IMR-90 (cell line): Measurements from ENCODE around the gene KCNJ16. TPM values are rescaled to one million over a fixed set of nuclear protein-coding genes. Genes with fewer than 3 reads are reported as not detected.

Source experiments
- ATAC-seq: fragments of 200-7000 bp; cut with Tn5 transposase; 2 replicates; pipeline ENCODE4 v1.9.1; 2020; ENCODE audit warnings: low read depth, mild to moderate bottlenecking, moderate library complexity
- BruUV-seq: library from RNA; stranded (reverse); fragments of 400-500 nt; replicated peaks from 2 replicates; lab custom pipeline; 2021; lab: Mats Ljungman, UMichigan
- CTCF ChIA-PET: fragments of 300-600 bp; formaldehyde crosslinking; extraction: SDS; loops from one replicate; lab custom pipeline; 2021; ENCODE audit warnings: antibody characterized with exemption; lab: Yijun Ruan, JAX
- POLR2A ChIA-PET: fragments of 300-600 bp; sonication (Branson Sonifier 250); formaldehyde crosslinking; loops from one replicate; lab custom pipeline; 2022; ENCODE audit warnings: antibody characterized with exemption; ENCODE audit not compliant: unreplicated experiment; lab: Charles Lee
- DNase-seq: peaks from one replicate; pipeline ENCODE4 v3.0.0; 2013
- H2AFZ ChIP-seq: replicated peaks from 2 replicates; pipeline ENCODE3; 2013; ENCODE audit warnings: low read length, mild to moderate bottlenecking; ENCODE audit not compliant: poor library complexity
- H2AK5ac ChIP-seq: 2 replicates; pipeline ENCODE4 v1.6.1; 2013; ENCODE audit warnings: low read depth, low read length, inconsistent platforms
- H2AK9ac ChIP-seq: replicated peaks from 2 replicates; pipeline ENCODE3; 2013; ENCODE audit warnings: mild to moderate bottlenecking, low read depth, low read length, moderate library complexity; ENCODE audit not compliant: poor library complexity
- H2BK120ac ChIP-seq: 2 replicates; pipeline ENCODE4 v1.6.1; 2013; ENCODE audit warnings: low read depth, low read length, inconsistent platforms
- H2BK15ac ChIP-seq: 3 replicates; pipeline ENCODE4 v1.6.1; 2013; ENCODE audit warnings: low read depth, low read length, inconsistent platforms
- H2BK20ac ChIP-seq: 2 replicates; pipeline ENCODE4 v1.6.1; 2013; ENCODE audit warnings: low read depth, mild to moderate bottlenecking, inconsistent platforms, low read length, moderate library complexity
- H2BK5ac ChIP-seq: 2 replicates; pipeline ENCODE4 v1.6.1; 2013; ENCODE audit warnings: mild to moderate bottlenecking, low read depth, low read length, inconsistent platforms; ENCODE audit not compliant: poor library complexity, severe bottlenecking
- H3K14ac ChIP-seq: replicated peaks from 2 replicates; pipeline ENCODE4 v1.6.1; 2013; ENCODE audit warnings: low read depth, low read length, inconsistent platforms
- H3K18ac ChIP-seq: 2 replicates; pipeline ENCODE4 v1.6.1; 2013; ENCODE audit warnings: low read depth, low read length, control low read depth
- H3K23ac ChIP-seq: 2 replicates; pipeline ENCODE4 v1.6.1; 2013; ENCODE audit warnings: low read depth, low read length, inconsistent platforms
- H3K27ac ChIP-seq: 2 replicates; pipeline ENCODE4 v1.5.1; 2013; ENCODE audit warnings: mild to moderate bottlenecking, control low read depth, low read length; ENCODE audit not compliant: insufficient read depth
- H3K27me3 ChIP-seq: 2 replicates; pipeline ENCODE4 v1.6.1; 2013; ENCODE audit warnings: low read length; ENCODE audit not compliant: control insufficient read depth, insufficient read depth
- H3K36me3 ChIP-seq: 2 replicates; pipeline ENCODE4 v1.6.1; 2013; ENCODE audit warnings: low read length, mixed read lengths; ENCODE audit not compliant: control insufficient read depth, insufficient read depth
- H3K4ac ChIP-seq: 2 replicates; pipeline ENCODE4 v1.6.1; 2013; ENCODE audit warnings: low read depth, low read length, inconsistent platforms
- H3K4me1 ChIP-seq: 2 replicates; pipeline ENCODE4 v1.6.1; 2013; ENCODE audit warnings: low read length, mixed read lengths; ENCODE audit not compliant: control insufficient read depth, insufficient read depth
- H3K4me2 ChIP-seq: 2 replicates; pipeline ENCODE4 v1.6.1; 2013; ENCODE audit warnings: low read depth, mild to moderate bottlenecking, control low read depth, low read length, moderate library complexity
- H3K4me3 ChIP-seq: 2 replicates; pipeline ENCODE4 v1.5.1; 2013; ENCODE audit warnings: low read depth, mild to moderate bottlenecking, control low read depth, low read length, moderate library complexity; ENCODE audit not compliant: insufficient read depth
- H3K56ac ChIP-seq: 2 replicates; pipeline ENCODE4 v1.6.1; 2013; ENCODE audit warnings: low read length, inconsistent platforms; ENCODE audit not compliant: insufficient read depth; ENCODE audit errors: extremely low read depth
- H3K79me1 ChIP-seq, 2 experiments: 2 replicates each; pipeline ENCODE4 v1.6.1; 2013; ENCODE audit warnings: low read length in 2 of 2, inconsistent platforms in 1 of 2, low read depth in 1 of 2
- H3K9ac ChIP-seq: 2 replicates; pipeline ENCODE4 v1.6.1; 2013; ENCODE audit warnings: low read depth, low read length, control low read depth
- H3K9me1 ChIP-seq: 2 replicates; pipeline ENCODE4 v1.6.1; 2013; ENCODE audit warnings: low read length, inconsistent platforms; ENCODE audit not compliant: insufficient read depth
- H3K9me3 ChIP-seq: 2 replicates; pipeline ENCODE4 v1.6.1; 2013; ENCODE audit warnings: low read length; ENCODE audit not compliant: control insufficient read depth, insufficient read depth
- H4K20me1 ChIP-seq: 2 replicates; pipeline ENCODE4 v1.6.1; 2013; ENCODE audit warnings: low read length, inconsistent platforms; ENCODE audit not compliant: insufficient read depth
- H4K5ac ChIP-seq: 2 replicates; pipeline ENCODE4 v1.6.1; 2013; ENCODE audit warnings: mild to moderate bottlenecking, low read depth, low read length, control low read depth
- H4K8ac ChIP-seq, 2 experiments: 2 replicates each; pipeline ENCODE4 v1.6.1; 2013; ENCODE audit warnings: low read depth in 2 of 2, low read length in 2 of 2, control low read depth in 1 of 2, inconsistent platforms in 1 of 2
- H4K91ac ChIP-seq: 2 replicates; pipeline ENCODE4 v1.6.1; 2013; ENCODE audit warnings: low read depth, low read length, inconsistent platforms; ENCODE audit not compliant: insufficient read depth
- BHLHE40 ChIP-seq: fragments of 150-350 bp; IDR thresholded peaks from 2 replicates; pipeline ENCODE4 v1.6.1; 2016; ENCODE audit warnings: mild to moderate bottlenecking, low read depth, low read length
- CTCF ChIP-seq: conservative IDR thresholded peaks from 2 replicates; pipeline ENCODE4 v1.5.1; 2012; ENCODE audit warnings: mild to moderate bottlenecking, low read depth, low read length, improper control_type of control experiment
- ELK1 ChIP-seq: fragments of 150-350 bp; IDR thresholded peaks from 2 replicates; pipeline ENCODE4 v1.6.1; 2016; ENCODE audit warnings: low read depth, mild to moderate bottlenecking, low read length, moderate library complexity, borderline replicate concordance
- MAFK ChIP-seq: IDR thresholded peaks from 2 replicates; pipeline ENCODE4 v1.6.1; 2012; ENCODE audit warnings: low read depth, low read length, improper control_type of control experiment
- MXI1 ChIP-seq: IDR thresholded peaks from 2 replicates; pipeline ENCODE4 v1.6.1; 2012; ENCODE audit warnings: low read depth, mild to moderate bottlenecking, low read length, moderate library complexity, borderline replicate concordance
- NFE2L2 ChIP-seq: fragments of 150-350 bp; IDR thresholded peaks from 2 replicates; pipeline ENCODE4 v1.6.1; 2016; ENCODE audit warnings: low read depth, mild to moderate bottlenecking, low read length
- RCOR1 ChIP-seq: IDR thresholded peaks from 2 replicates; pipeline ENCODE4 v1.6.1; 2012; ENCODE audit warnings: mild to moderate bottlenecking, low read length, improper control_type of control experiment; ENCODE audit not compliant: insufficient replicate concordance
- RFX5 ChIP-seq: IDR thresholded peaks from 2 replicates; pipeline ENCODE4 v1.8.0; 2012; ENCODE audit warnings: low read depth, mild to moderate bottlenecking, low read length, moderate library complexity
- SMC3 ChIP-seq: fragments of 150-350 bp; IDR thresholded peaks from 2 replicates; pipeline ENCODE4 v1.6.1; 2016; ENCODE audit warnings: low read depth, mild to moderate bottlenecking, antibody characterized with exemption, low read length, moderate library complexity
- dilution Hi-C: fragments of 300-500 bp; cut with HindIII; formaldehyde crosslinking; loops from one replicate; pipeline ENCODE4 v1.14.3; 2018; ENCODE audit warnings: low sequenced_read_pairs; ENCODE audit not compliant: unreplicated experiment
- in situ Hi-C: fragments of 300-500 bp; cut with MboI; formaldehyde crosslinking; loops from 3 replicates; pipeline ENCODE4 v1.14.3; 2019; ENCODE audit warnings: low sequenced_read_pairs, inconsistent platforms, mixed read lengths
- intact Hi-C: fragments of 100-400 bp; cut with micrococcal nuclease; formaldehyde crosslinking; loops from 2 replicates; pipeline ENCODE4 v1.10.0; 2022
- polyA plus RNA-seq, 3 experiments: library from polyadenylated mRNA; depleted of rRNA; stranded (reverse); fragments of >200 nt; gene quantifications; 2 replicates each; pipeline ENCODE4 v1.2.3, GENCODE V29; 2012; ENCODE audit warnings: low replicate concordance in 1 of 3
- total RNA-seq: library from RNA; depleted of rRNA; stranded (reverse); fragments of >200 nt; gene quantifications from 2 replicates; pipeline ENCODE4 v1.2.3, GENCODE V29; 2012
- TF ChIP-seq, protein P1 (sequence below): fragments of 150-350 bp; IDR thresholded peaks from 2 replicates; pipeline ENCODE4 v1.6.1; 2017; ENCODE audit warnings: mild to moderate bottlenecking, antibody characterized with exemption, low read length, low read depth

Gene KCNJ16
- total and polyA plus RNA-seq, 2 of the 4 experiments (the other 2 are of a cell fraction), result not detected

DNA sequence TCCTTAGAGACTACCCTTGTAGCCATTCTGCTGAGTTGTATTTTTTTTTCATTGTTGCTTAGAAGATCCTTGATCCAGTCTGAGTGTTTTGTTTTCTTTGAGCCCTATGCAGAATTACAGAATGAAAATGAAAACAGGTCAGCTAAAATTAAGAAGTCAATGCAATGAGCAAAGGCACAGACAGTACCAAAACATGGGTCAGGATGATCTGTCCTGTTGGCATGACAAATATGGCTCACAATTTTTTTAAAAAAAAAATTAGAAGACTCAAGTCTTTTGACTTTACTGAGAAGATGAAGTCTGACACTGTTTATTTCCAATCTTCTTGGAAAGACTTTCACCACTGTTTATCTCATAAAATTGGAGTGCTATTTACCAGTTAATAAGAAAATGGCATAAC, 32.4 kb downstream of the KCNJ16 start:
- H4K8ac ChIP-seq, result no peak overlapping the region
- H2AK5ac ChIP-seq, result no peak overlapping the region
- POLR2A ChIA-PET, result no interaction called here
- TF ChIP-seq SMC3 (no peak), ELK1 (no peak), RCOR1 (no peak), CTCF (no peak), RFX5 (no peak), BHLHE40 (no peak), MXI1 (no peak), MAFK (no peak), NFE2L2 (no peak)
- TF ChIP-seq, protein P1, sequence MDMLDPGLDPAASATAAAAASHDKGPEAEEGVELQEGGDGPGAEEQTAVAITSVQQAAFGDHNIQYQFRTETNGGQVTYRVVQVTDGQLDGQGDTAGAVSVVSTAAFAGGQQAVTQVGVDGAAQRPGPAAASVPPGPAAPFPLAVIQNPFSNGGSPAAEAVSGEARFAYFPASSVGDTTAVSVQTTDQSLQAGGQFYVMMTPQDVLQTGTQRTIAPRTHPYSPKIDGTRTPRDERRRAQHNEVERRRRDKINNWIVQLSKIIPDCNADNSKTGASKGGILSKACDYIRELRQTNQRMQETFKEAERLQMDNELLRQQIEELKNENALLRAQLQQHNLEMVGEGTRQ, result no peak
- no peaks in the 10 kb centered on the region for H3K9me1 ChIP-seq
- H2BK120ac ChIP-seq, result no peak overlapping the region
- H2BK15ac ChIP-seq, result no peak overlapping the region
- H4K5ac ChIP-seq, result no peak overlapping the region
- no peak overlapping the region for H3K4me3 ChIP-seq
- ATAC-seq, result no peak
- no peak overlapping the region for H2BK5ac ChIP-seq
- H3K56ac ChIP-seq, result no peak overlapping the region
- H3K4me2 ChIP-seq, result no peak overlapping the region
- H3K27me3 ChIP-seq, result no peaks in the 10 kb centered on the region; the same call in 1 of the 2 replicates
- no peak overlapping the region for H3K14ac ChIP-seq
- H3K27ac ChIP-seq, result no peak overlapping the region
- no peak overlapping the region for H2AK9ac ChIP-seq
- no peaks in the 10 kb centered on the region; the same call in 1 of the 2 replicates for H3K4me1 ChIP-seq
- in situ Hi-C loops, result no loop called here
- H3K79me1 ChIP-seq, result no peaks in the 10 kb centered on the region
- H3K9ac ChIP-seq, result no peak overlapping the region
- dilution Hi-C loops, result no loop called here
- DNase-seq, result no peak
- H3K36me3 ChIP-seq, result no peaks in the 10 kb centered on the region
- H4K91ac ChIP-seq, result no peak overlapping the region
- intact Hi-C loops, result no loop called here
- H2AFZ ChIP-seq, result no peak overlapping the region
- BruUV-seq, result no TSS peak
- H4K20me1 ChIP-seq, result no peaks in the 10 kb centered on the region
- no peak overlapping the region for H3K18ac ChIP-seq
- CTCF ChIA-PET, result interaction anchor here (0.6 to 2.0 kb wide), 3 partner anchors 10 to 36 kb away, joined by 3 to 6 read pairs (median 3); no protein-coding TSS in a partner anchor
- no peak overlapping the region for H3K4ac ChIP-seq
- H3K23ac ChIP-seq, result no peak overlapping the region
- H3K9me3 ChIP-seq, result no peaks in the 10 kb centered on the region
- no peak overlapping the region for H2BK20ac ChIP-seq
